ENCODE results near the gene ASB5. TPM values are rescaled to one million over a fixed set of nuclear protein-coding genes. Genes with fewer than 3 reads are reported as not detected.

Gene ASB5
- polyA plus RNA-seq, 1 donor from 2014 or later = not detected

GRCh38 chr4:176261018-176261417 is 8.0 kb downstream of the ASB5 start:
- Histone ChIP-seq H3K4me2 (ENCODE audit: low read length) (no peak overlapping the region), H3F3A (ENCODE audit: insufficient read depth, low read length, poor library complexity, severe bottlenecking) (no peaks in the 10 kb centered on the region), H3K36me3 (ENCODE audit: insufficient read depth, low read length) (no peaks in the 10 kb centered on the region), H2AFZ (ENCODE audit: low read depth, low read length) (no peak overlapping the region), H3K27me3 (ENCODE audit: insufficient read depth, low read depth, low read length) (no peaks in the 10 kb centered on the region), H3K79me2 (replicated peaks; ENCODE audit: insufficient read depth, low read length) (no peaks in the 10 kb centered on the region), H3K9me3 (ENCODE audit: low read length) (no peaks in the 10 kb centered on the region), H3K9me2 (ENCODE audit: insufficient read depth, low read length) (no peaks in the 10 kb centered on the region), H3K9ac (ENCODE audit: low read length) (no peak overlapping the region), H4K20me1 (ENCODE audit: insufficient read depth) (no peaks in the 10 kb centered on the region), H3K4me3 (ENCODE audit: low read length) (no peak overlapping the region), H3K27ac (ENCODE audit: low read length) (no peak overlapping the region)
- TF ChIP-seq REST (IDR thresholded peaks at IDR 0.05; ENCODE audit: borderline replicate concordance) (no peak), MXI1 (conservative IDR thresholded peaks at IDR 0.05; ENCODE audit: poor library complexity, severe bottlenecking) (no peak), EP300 (conservative IDR thresholded peaks at IDR 0.05; ENCODE audit: poor library complexity, severe bottlenecking) (no peak)

- no peaks in the 10 kb centered on the region for H3K36me3 ChIP-seq (ENCODE audit: insufficient read depth, low read length)
- TF ChIP-seq EP300 (conservative IDR thresholded peaks at IDR 0.05; ENCODE audit: poor library complexity, severe bottlenecking) = peak; percentile 19
- TF ChIP-seq MXI1 (conservative IDR thresholded peaks at IDR 0.05; ENCODE audit: poor library complexity, severe bottlenecking) = no peak
- no peak for TF ChIP-seq SMC3 (conservative IDR thresholded peaks at IDR 0.05; ENCODE audit: poor library complexity)
- no peak for TF ChIP-seq TAF1 (IDR thresholded peaks at IDR 0.05; ENCODE audit: low read depth)
- no peak for TF ChIP-seq REST (IDR thresholded peaks at IDR 0.05; ENCODE audit: borderline replicate concordance)
- no peak for TF ChIP-seq EZH2 (IDR thresholded peaks at IDR 0.05; ENCODE audit: borderline replicate concordance, insufficient read depth, low read length, poor library complexity, severe bottlenecking)
- TF ChIP-seq CTCF (IDR thresholded peaks at IDR 0.05; ENCODE audit: poor library complexity, severe bottlenecking) = no peak
- TF ChIP-seq POLR2AphosphoS5 (IDR thresholded peaks at IDR 0.05) = no peak
- no peaks in the 10 kb centered on the region for H3K9me3 ChIP-seq (ENCODE audit: low read length)
- H3K9ac ChIP-seq (ENCODE audit: low read length) = no peak overlapping the region
- H3K27ac ChIP-seq (ENCODE audit: low read length) = peak overlapping the region; percentile 27
- no peaks in the 10 kb centered on the region for H3F3A ChIP-seq (ENCODE audit: insufficient read depth, low read length, poor library complexity, severe bottlenecking)
- no peaks in the 10 kb centered on the region for H4K20me1 ChIP-seq (ENCODE audit: insufficient read depth)
- no peak overlapping the region for H3K4me2 ChIP-seq (ENCODE audit: low read length)
- H2AFZ ChIP-seq (ENCODE audit: low read depth, low read length) = no peak overlapping the region
- no peak overlapping the region for H3K4me3 ChIP-seq (ENCODE audit: low read length)
- H3K27me3 ChIP-seq (ENCODE audit: insufficient read depth, low read depth, low read length) = no peaks in the 10 kb centered on the region
- no peaks in the 10 kb centered on the region for H3K9me2 ChIP-seq (ENCODE audit: insufficient read depth, low read length)
- H3K79me2 ChIP-seq (replicated peaks; ENCODE audit: insufficient read depth, low read length) = no peaks in the 10 kb centered on the region
These were observed 9.5 kb downstream of the ASB5 start for GRCh38 chr4:176259330-176260090.
